GM12878 (cell line): ENCODE results near the gene EML1. TPM values are rescaled to one million over a fixed set of nuclear protein-coding genes. Genes with fewer than 3 reads are reported as not detected.
A peak's percentile ranks its signal among the peaks of the same experiment; 100 is the strongest.

Experiments
- ATAC-seq: fragments of 200-7000 bp; cut with Tn5 transposase; 3 replicates; pipeline ENCODE4 v1.9.1; 2020; ENCODE audit warnings: mild to moderate bottlenecking, moderate library complexity
- BruUV-seq: library from RNA; stranded (reverse); fragments of 400-500 nt; replicated peaks from 2 replicates; lab custom pipeline; 2021; lab: Mats Ljungman, UMichigan
- CTCF ChIA-PET: fragments of 300-600 bp; sonication (Branson Sonifier 250); formaldehyde crosslinking; extraction: SDS; loops from one replicate; lab custom pipeline; 2021; ENCODE audit warnings: inconsistent platforms; lab: Yijun Ruan, JAX
- POLR2A ChIA-PET: fragments of 350-600 bp; formaldehyde crosslinking; extraction: SDS; loops from one replicate; lab custom pipeline; 2021; ENCODE audit warnings: inconsistent platforms; lab: Charles Lee
- RAD21 ChIA-PET: fragments of 300-600 bp; sonication (Branson Sonifier 250); formaldehyde crosslinking; loops from one replicate; lab custom pipeline; 2023; ENCODE audit warnings: antibody characterized with exemption; ENCODE audit not compliant: unreplicated experiment; lab: Charles Lee
- SMC1A ChIA-PET: fragments of 300-600 bp; sonication (Branson Sonifier 250); formaldehyde crosslinking; loops from one replicate; lab custom pipeline; 2023; ENCODE audit not compliant: unreplicated experiment, uncharacterized antibody; lab: Charles Lee
- DNase-seq: peaks from one replicate; pipeline ENCODE4 v3.0.0-alpha.2; 2011; ENCODE audit warnings: low read depth, low spot score
- FAIRE-seq: peaks from 3 replicates; lab custom pipeline; 2011; peaks lifted over from hg19 to GRCh38; lab: Jason Lieb, UNC
- H2AFZ ChIP-seq: 2 replicates; pipeline ENCODE4 v1.6.0; 2011; ENCODE audit warnings: low read depth, low read length, control low read depth; ENCODE audit not compliant: control insufficient read depth
- H3K27ac ChIP-seq: 2 replicates; pipeline ENCODE4 v1.5.1; 2011; ENCODE audit warnings: control low read depth; ENCODE audit not compliant: control insufficient read depth, insufficient read depth
- H3K27me3 ChIP-seq, 2 experiments: replicated peaks in 1 of 2; 2 replicates each; pipeline versions ENCODE4 v1.6.0 to v1.6.1; 2011; ENCODE audit warnings: low read length in 1 of 2; ENCODE audit not compliant: control insufficient read depth in 2 of 2, insufficient read depth in 2 of 2
- H3K36me3 ChIP-seq, 2 experiments: 2 replicates each; pipeline ENCODE4 v1.5.1; 2011; ENCODE audit warnings: low read length in 1 of 2; ENCODE audit not compliant: control insufficient read depth in 2 of 2, insufficient read depth in 2 of 2
- H3K4me1 ChIP-seq: 2 replicates; pipeline ENCODE4 v1.6.1; 2011; ENCODE audit warnings: mild to moderate bottlenecking, low read length, moderate library complexity, mixed read lengths; ENCODE audit not compliant: control insufficient read depth, insufficient read depth
- H3K4me2 ChIP-seq: 2 replicates; pipeline ENCODE4 v1.6.0; 2011; ENCODE audit warnings: control low read depth; ENCODE audit not compliant: control insufficient read depth, insufficient read depth
- H3K4me3 ChIP-seq: fragments of 200-600 bp; sonication (generic); 2 replicates; pipeline ENCODE4 v1.5.1; 2016
- H3K79me2 ChIP-seq: 2 replicates; pipeline ENCODE4 v1.6.0; 2011; ENCODE audit warnings: low read length; ENCODE audit not compliant: control insufficient read depth, insufficient read depth
- H3K9ac ChIP-seq: 2 replicates; pipeline ENCODE4 v1.8.0; 2011; ENCODE audit warnings: low read length, control low read depth, mixed read lengths; ENCODE audit not compliant: control insufficient read depth, insufficient read depth
- H3K9me3 ChIP-seq: replicated peaks from 3 replicates; pipeline ENCODE4 v1.5.1; 2011; ENCODE audit warnings: mild to moderate bottlenecking, low read length; ENCODE audit not compliant: control insufficient read depth, insufficient read depth
- H4K20me1 ChIP-seq: 2 replicates; pipeline ENCODE4 v1.6.0; 2011; ENCODE audit not compliant: control insufficient read depth, insufficient read depth
- CBX5 ChIP-seq: sonication (generic); IDR thresholded peaks from 2 replicates; pipeline ENCODE4 v1.6.1; 2016; ENCODE audit warnings: low read depth, moderate library complexity, mild to moderate bottlenecking, inconsistent platforms
- CUX1 ChIP-seq: IDR thresholded peaks from 2 replicates; pipeline ENCODE4 v1.6.1; 2012; ENCODE audit warnings: improper control_type of control experiment, low read depth, low read length; ENCODE audit not compliant: insufficient replicate concordance
- ESRRA ChIP-seq: IDR thresholded peaks from 2 replicates; pipeline ENCODE4 v1.6.1; 2012; ENCODE audit warnings: mild to moderate bottlenecking, low read length, improper control_type of control experiment
- FOXM1 ChIP-seq: IDR thresholded peaks from 2 replicates; pipeline ENCODE4 v1.6.1; 2012; ENCODE audit warnings: low read depth, mild to moderate bottlenecking, inconsistent platforms, low read length, moderate library complexity
- PRDM15 ChIP-seq: fragments of 450-650 bp; formaldehyde crosslinking; IDR thresholded peaks from 2 replicates; pipeline ENCODE4 v1.4.0; 2020; ENCODE audit warnings: mild to moderate bottlenecking, moderate library complexity
- SUZ12 ChIP-seq: fragments of 200-600 bp; sonication (generic); IDR thresholded peaks from one replicate; pipeline ENCODE4 v1.6.1; 2018; ENCODE audit warnings: antibody characterized with exemption, mild to moderate bottlenecking; ENCODE audit not compliant: unreplicated experiment
- ZNF274 ChIP-seq: IDR thresholded peaks from one replicate; pipeline ENCODE4 v1.8.0; 2011; ENCODE audit not compliant: insufficient read length, insufficient read depth
- WGBS: methylation state at CpG from one replicate; pipeline ENCODE4 v1.1.6; 2016; ENCODE audit warnings: low lambda C conversion rate; ENCODE audit not compliant: insufficient replicate concordance, insufficient coverage; ENCODE audit errors: missing lambda C conversion rate; 5-methylcytosine and 5-hydroxymethylcytosine counted together
- in situ Hi-C: fragments of 300-500 bp; cut with MboI; formaldehyde crosslinking; loops from 9 replicates; pipeline ENCODE4 v1.14.3; 2018; ENCODE audit warnings: mixed read lengths
- intact Hi-C: fragments of 100-400 bp; cut with micrococcal nuclease; formaldehyde crosslinking; loops from one replicate; pipeline ENCODE4 v1.14.2; 2022; ENCODE audit not compliant: unreplicated experiment
- polyA plus RNA-seq, 11 experiments: library from polyadenylated mRNA; depleted of rRNA in 4 of 11; unstranded in 6 of 11; stranded (reverse) in 5 of 11; fragments of >200 nt; fragmentation: Nextera tagmentation in 4 of 11; fragmentation: Illumina TruSeq in 1 of 11; extraction: Ambion mirVana in 4 of 11; extraction: Trizol in 1 of 11; gene quantifications; 1 replicate in 1 of 11; 2 replicates in 10 of 11; pipeline versions ENCODE4 v1.2.1 to v1.2.3, GENCODE V29; 2011 to 2016; ENCODE audit warnings: inconsistent platforms in 2 of 11, missing spikeins in 2 of 11, low read depth in 1 of 11
- total RNA-seq, 4 experiments: library from RNA; depleted of rRNA in 3 of 4; stranded (reverse); fragments of >200 nt in 3 of 4; fragmentation: Illumina TruSeq in 1 of 4; extraction: Trizol in 1 of 4; gene quantifications; 2 replicates each; pipeline versions ENCODE4 v1.2.1 to v1.2.3, GENCODE V29; 2013 to 2021

EML1 gene
- total and polyA plus RNA-seq, 10 of the 15 experiments (the other 5 are each of a cell fraction or from before 2014, with no cell fraction given) = 0.05 to 3.4 (median 0.11) TPM; not detected in 3

- TF ChIP-seq ESRRA (no peak), FOXM1 (no peak), ZNF274 (no peak), CUX1 (no peak)
Measured at GRCh38 chr14:99752486-99753121, 40.6 kb upstream of the EML1 start (continued).

DNA sequence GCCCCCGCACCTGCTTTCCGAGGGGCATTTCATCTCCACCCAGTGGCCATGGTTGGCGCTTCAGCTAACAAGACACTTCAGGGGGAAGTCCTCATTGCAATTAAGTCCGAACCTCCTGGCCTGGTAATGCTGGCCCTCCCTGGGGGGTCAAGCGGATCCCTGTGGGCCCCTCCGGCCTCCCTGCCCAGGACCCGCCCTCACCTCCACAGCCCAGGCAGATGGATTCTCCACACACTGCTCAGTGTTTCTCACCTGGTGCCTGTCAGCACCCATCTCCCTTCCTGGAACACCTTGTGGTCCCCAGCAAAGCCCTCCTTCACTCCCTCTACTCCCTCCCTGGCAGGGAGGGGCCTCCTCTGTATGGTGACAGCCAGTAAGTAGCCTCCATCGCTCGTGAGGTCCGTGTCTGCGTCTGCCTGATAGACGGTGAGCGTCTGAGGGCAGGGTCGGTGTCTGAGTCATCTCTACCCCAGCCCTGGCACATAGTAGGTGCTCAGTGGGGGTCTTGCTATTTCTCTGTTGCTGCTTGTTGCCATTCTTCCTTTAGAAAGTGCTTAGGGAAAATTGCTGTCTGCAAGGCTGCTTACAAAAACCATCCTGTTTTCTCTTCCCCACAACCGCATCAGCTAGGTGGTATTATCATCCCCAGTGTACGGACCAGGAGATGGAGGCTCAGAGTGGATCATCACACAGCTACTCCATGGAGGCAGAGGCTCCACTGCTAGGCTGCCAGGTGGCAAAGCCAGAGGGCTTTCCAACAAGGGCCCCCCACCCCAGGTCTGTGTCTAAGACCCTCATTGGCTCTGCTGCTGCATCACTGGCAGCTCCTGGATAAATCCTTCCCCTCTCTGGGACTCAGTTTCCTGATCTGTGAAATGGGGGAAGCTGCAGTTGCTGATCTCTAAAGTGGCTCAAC is 39.7 kb upstream of the EML1 start:
- intact Hi-C loops (no loop called here), in situ Hi-C loops (no loop called here)
- ATAC-seq = peak; percentile 28; the same call in 1 of the 3 replicates
- no peaks in the 10 kb centered on the region for H3K79me2 ChIP-seq
- ChIA-PET RAD21 (no interaction called here), CTCF (interaction anchor here (0.9 kb wide), 1 partner anchor 125 kb away, joined by 4 read pairs; no protein-coding TSS in a partner anchor), POLR2A (no interaction called here), SMC1A (no interaction called here)
- H3K4me1 ChIP-seq = no peaks in the 10 kb centered on the region
- H3K4me3 ChIP-seq = no peak overlapping the region
- peaks cover 2 to 4% of the 10 kb centered on the region in 2 experiments; a peak in 2 of 4 replicates for H3K27me3 ChIP-seq
- DNase-seq = no peak
- H3K27ac ChIP-seq = no peak overlapping the region
- no peaks in the 10 kb centered on the region for H4K20me1 ChIP-seq
- no TSS peak for BruUV-seq
- no peaks in the 10 kb centered on the region for H3K9me3 ChIP-seq
- H3K9ac ChIP-seq = no peak overlapping the region
- FAIRE-seq = no peak
- H3K36me3 ChIP-seq = no peaks in the 10 kb centered on the region
- H3K4me2 ChIP-seq = no peak overlapping the region
- 30% methylated on average over 13 of the region's 16 CpGs for WGBS
- H2AFZ ChIP-seq = no peak overlapping the region
- TF ChIP-seq CBX5 = no peak
- no peak for TF ChIP-seq PRDM15 (CRISPR knock-in tag)
- TF ChIP-seq SUZ12 = no peak
